Measurements from ENCODE around the gene ABHD17A. TPM values are rescaled to one million over a fixed set of nuclear protein-coding genes. Genes with fewer than 3 reads are reported as not detected.

Gene ABHD17A
- total and polyA plus RNA-seq, 9 of the 15 experiments (the other 6 are each of a cell fraction or from before 2014, with no cell fraction given): 0.04 to 135 (median 21.8) TPM; not detected in 1

- no peak for TF ChIP-seq ZBTB40 (IDR thresholded peaks at IDR 0.05)
- TF ChIP-seq ZBTB40 (CRISPR knock-in tag; IDR thresholded peaks at IDR 0.05): no peak
- TF ChIP-seq IFI16 (CRISPR knock-in tag; IDR thresholded peaks at IDR 0.05): no peak
- TF ChIP-seq DNMT1 (IDR thresholded peaks at IDR 0.05): no peak
- TF ChIP-seq TFAP4 (CRISPR knock-in tag; IDR thresholded peaks at IDR 0.05; ENCODE audit: borderline replicate concordance): no peak
- 0 out of 4 replicates have a peak, but pooled peaks of 1 of the 2 experiments have one; percentile 14 for TF ChIP-seq MAZ (CRISPR knock-in tag; conservative IDR thresholded peaks at IDR 0.05 in 1 of 2, IDR thresholded peaks at IDR 0.05 in 1 of 2)
- TF ChIP-seq NKRF (IDR thresholded peaks at IDR 0.05; ENCODE audit: borderline replicate concordance): no peak
- TF ChIP-seq ATF4 (CRISPR knock-in tag; IDR thresholded peaks at IDR 0.05): no peak
- TF ChIP-seq TCF7L2 (IDR thresholded peaks at IDR 0.05; ENCODE audit: low read depth, low read length): no peak
- no peak for TF ChIP-seq GMEB1 (CRISPR knock-in tag; IDR thresholded peaks at IDR 0.05)
- no peak for TF ChIP-seq ZKSCAN3 (CRISPR knock-in tag; IDR thresholded peaks at IDR 0.05)
- TF ChIP-seq ELF1 (tag; IDR thresholded peaks at IDR 0.05): no peak
- no peak for TF ChIP-seq ZSCAN32 (CRISPR knock-in tag; IDR thresholded peaks at IDR 0.05)
- TF ChIP-seq MTF1 (CRISPR knock-in tag; IDR thresholded peaks at IDR 0.05; ENCODE audit: borderline replicate concordance): no peak
These were observed 29.5 kb downstream of the ABHD17A start (continued) for GRCh38 chr19:1855828-1856255.

Measured in K562 (cell line).